Measurements from ENCODE around the gene MKX.

MKX gene

GRCh38 chr10:27745732-27746396 is at the start of gene MKX:
TSS of gene MKX (minus strand) at chr10:27745819. CDS start at chr10:27743415, 2,404 bp downstream.
- DNase-seq (ENCODE audit: insufficient read length, low spot score) (no peak), FAIRE-seq (no peak)

DNA sequence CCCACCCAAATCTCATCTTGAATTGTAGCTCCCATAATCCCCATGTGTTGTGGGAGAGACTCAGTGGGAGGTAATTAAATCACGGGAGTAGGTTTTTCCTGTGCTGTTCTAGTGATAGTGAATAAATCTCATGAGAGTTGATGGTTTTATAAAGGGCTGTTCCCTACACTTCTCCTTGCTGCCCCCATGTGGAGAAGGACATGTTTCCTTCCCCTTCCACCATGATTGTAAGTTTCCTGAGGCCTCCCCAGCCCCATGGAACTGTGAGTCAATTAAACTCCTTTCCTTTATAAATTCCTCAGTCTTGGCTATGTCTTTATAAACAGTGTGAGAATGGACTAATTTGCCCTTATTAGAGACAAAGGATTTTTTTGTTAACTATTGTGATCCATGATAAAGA is 48.5 kb upstream of the MKX start:
- FAIRE-seq: no peak
- DNase-seq (ENCODE audit: insufficient read length, low spot score): no peak

DNA sequence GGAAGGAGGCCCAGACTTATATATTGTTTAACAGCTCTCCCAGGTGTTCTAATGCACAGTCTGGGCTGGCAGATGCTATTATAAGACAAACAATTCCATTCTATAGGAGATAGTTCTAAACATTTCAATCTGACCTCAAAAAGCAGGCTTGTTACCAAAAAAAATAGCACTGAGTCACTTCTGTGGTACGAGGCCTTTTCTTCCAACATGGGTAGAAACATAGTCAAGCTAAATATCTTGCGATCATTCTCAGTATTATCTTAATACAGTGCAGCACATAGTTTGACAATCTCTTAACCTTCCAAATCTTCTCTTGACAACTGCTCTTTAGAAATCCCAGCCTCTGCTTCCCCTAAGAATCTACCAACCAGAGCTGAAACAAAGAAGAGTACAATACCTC is 46.6 kb upstream of the MKX start:
- DNase-seq (ENCODE audit: insufficient read length, low spot score): no peak
- FAIRE-seq: no peak

DNA sequence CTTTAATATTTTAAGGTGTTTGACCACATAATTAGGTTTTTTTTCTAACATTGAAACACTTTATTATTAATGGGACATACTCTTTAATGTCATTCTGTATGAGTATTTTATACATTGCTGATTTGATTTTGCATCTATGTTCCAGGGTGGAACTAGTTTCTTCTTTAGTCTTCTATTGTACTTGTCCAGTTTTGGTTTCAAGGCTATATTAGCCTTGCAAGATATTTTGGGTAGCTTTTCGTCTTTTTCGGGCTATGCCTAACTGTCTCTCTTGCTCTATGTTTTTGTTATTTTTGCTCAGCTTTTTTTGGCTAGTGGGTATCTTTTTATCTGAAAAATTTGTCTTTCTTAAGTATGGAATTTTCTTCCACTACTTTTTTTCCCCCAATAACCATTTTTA is 38.7 kb upstream of the MKX start:
- no peak for FAIRE-seq
- no peak for DNase-seq (ENCODE audit: insufficient read length, low spot score)

- DNase-seq (ENCODE audit: insufficient read length, low spot score) (no peak), FAIRE-seq (no peak)
Observed at GRCh38 chr10:27783660-27784059, 38.0 kb upstream of the MKX start.

DNA sequence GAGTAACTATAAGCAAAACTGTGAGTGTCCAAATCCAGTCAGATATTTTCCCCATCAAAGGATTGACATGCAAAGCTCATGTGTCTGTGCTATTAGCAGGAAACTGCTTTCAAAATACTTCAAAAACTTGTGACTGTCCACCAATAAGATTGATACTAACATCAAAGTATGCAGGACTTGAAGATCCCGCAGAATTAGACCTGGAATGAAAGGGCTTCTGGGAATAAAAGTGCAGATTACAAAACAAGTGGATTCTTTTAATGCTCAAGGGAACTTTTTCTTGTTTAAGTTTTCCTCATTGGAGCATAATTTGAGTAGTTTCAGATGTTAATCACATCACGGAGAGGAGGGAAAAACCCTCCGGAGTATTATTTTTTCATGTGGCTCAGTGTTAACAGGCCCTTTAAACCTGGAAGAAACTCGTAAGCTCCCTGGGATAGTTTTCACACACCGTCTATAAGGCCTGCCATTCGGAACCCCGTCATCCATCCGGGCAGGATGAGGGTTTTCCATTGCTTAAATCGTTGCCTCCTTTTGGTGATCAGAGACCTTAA is 33.9 kb upstream of the MKX start:
- DNase-seq (ENCODE audit: insufficient read length, low spot score): no peak
- no peak for FAIRE-seq

DNA sequence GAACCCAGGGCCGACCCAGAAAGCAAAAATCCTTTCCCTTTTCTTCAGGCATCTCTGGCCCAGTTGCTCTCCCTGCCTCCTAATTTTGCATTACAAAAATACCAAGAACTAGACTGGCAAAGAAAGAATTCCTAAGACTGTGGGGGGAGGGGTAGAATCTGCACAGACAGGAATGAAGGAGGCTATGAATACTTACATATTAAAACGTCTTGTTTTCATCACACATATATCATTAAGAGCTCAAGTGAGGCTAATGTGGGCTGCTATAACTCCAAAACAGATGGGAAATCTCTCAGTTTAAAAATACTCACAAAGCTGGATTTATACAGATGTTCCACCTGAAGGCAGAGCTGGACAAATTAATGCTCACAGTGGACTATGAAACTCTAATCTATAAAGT is 29.2 kb upstream of the MKX start:
- DNase-seq (ENCODE audit: insufficient read length, low spot score) (no peak), FAIRE-seq (no peak)

DNA sequence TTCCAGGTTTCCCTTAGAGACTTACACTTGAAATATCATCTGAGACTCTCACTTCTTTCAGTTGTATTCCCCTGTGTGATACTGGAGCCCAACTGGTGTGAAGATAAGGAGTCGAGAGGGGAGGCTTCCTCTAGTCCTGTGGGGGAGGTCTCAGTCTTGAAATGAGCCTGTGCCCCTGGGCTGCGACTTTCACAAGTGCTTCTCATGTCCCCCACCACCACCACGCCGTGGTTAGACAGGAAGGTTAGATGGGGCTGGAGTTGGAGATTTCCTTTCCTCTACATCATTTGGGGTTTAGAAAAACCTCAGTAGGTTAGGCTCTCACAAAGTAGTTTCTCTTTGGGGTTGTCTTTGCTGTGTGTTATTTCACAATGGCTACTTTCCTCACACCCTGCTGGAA is 25.6 kb upstream of the MKX start:
- FAIRE-seq: no peak

DNA sequence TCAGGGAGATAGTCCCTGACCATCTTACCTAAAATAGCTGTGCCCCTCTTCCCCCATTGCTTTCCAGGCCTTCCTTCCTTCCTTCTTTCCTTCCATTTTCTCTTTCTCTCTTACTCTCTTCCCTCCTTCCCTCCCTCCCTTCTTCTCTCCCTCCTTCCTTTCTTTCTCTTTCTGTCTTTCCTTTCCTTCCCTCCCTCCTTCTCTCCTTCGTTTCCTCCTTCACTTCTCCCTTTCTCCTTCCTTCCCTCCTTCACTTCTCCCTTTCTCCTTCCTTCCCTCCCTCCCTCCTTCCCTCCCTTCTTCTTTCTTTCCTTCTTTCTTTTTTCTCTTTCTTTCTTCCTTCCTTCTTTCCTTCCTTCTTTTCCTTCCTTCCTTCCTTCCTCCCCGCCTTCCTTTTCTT is 24.6 kb upstream of the MKX start:
- FAIRE-seq: no peak
- no peak for DNase-seq (ENCODE audit: insufficient read length, low spot score)

More for the DNA sequence above, 25.6 kb upstream of the MKX start:
- no peak for DNase-seq (ENCODE audit: insufficient read length, low spot score)

GRCh38 chr10:27760867-27761266 is 15.2 kb upstream of the MKX start:
- no peak for DNase-seq (ENCODE audit: insufficient read length, low spot score)
- FAIRE-seq: no peak

- FAIRE-seq: no peak
- DNase-seq (ENCODE audit: insufficient read length, low spot score): no peak
Observed at GRCh38 chr10:27759483-27760272, 14.1 kb upstream of the MKX start.

DNA sequence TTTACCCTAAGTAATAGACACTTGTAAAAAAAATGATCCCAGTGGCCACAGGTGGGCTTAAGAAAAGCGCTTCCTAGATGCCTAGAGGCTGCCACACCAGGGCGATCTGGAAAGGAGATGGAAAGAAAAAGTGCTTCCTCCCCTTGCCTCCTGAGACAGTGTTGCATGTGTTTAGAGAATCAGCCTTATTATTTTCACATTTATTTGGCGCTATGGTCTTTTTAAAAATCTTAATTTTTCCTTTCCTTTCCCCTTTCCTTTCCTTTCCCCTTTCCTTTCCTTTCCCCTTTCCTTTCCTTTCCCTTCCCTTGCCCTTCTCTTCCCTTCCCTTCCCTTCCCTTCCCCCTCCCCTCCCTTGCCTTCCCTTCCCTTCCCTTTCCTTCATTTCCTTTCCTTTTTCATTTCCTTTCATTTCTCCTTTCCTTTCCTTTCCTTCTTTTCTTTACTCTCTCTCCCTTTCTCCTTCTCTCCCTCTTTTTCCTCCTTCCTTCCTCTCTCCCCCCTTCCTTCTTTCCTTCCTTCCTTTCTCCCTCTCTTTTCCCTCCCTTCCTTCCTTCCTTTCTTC is 7.1 kb upstream of the MKX start:
- no peak for FAIRE-seq
- DNase-seq (ENCODE audit: insufficient read length, low spot score): no peak

GRCh38 chr10:27748601-27749000 is 3.0 kb upstream of the MKX start:
- DNase-seq (ENCODE audit: insufficient read length, low spot score) (no peak), FAIRE-seq (no peak)

GRCh38 chr10:27747096-27747451 is 1.5 kb upstream of the MKX start:
- FAIRE-seq (no peak), DNase-seq (ENCODE audit: insufficient read length, low spot score) (no peak)

- DNase-seq (ENCODE audit: insufficient read length, low spot score) (no peak), FAIRE-seq (no peak)
Observed at GRCh38 chr10:27746397-27747095, 927 bp upstream of the MKX start.

- FAIRE-seq (no peak), DNase-seq (ENCODE audit: insufficient read length, low spot score) (no peak)
Observed at GRCh38 chr10:27744802-27745731, 552 bp downstream of the MKX start.

DNA sequence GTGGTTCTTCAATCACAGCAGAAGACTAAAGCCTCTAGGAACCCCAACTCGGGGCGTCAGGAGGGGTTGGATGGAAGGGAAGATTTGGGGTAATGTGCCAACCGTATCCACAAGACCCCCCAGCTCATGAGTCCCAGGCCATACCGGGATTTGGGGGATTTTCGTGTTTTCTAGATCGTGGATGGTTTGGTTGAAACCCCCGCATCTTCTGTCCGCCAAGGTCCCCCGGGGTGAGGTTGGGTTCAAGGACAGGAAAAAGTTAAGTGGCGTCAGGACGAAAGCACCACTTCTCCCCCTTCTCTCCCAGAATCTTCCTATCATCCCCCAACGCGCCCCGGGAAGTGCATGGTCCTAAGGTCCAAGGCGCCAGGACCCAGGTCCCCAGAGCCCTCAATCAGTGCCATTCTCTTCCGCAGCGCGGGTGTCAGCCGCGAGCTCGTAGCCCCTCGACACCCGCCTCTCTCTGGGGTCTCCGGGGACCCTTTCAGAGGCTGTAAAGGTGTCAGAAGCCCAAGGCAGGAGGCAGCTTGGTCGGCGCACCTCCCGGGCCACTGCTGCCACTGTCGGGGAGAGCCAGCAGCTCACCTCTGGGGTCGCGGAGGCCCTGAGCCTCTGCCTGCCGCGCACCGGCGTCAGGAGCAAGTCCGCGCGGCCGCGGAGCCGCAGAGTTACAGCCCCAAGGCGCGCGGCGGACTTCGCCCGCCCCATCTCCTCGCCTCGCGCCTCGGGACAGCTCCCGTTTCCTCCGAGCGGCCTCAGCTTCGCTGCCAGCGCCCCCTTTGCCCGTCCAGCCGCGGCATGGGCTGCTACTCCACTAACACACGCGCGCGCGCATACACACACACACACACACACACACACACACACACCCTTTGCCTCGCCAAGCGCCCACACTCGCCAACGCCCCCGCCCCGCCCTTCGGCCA is 1.5 kb downstream of the MKX start:
- FAIRE-seq (no peak), DNase-seq (ENCODE audit: insufficient read length, low spot score) (no peak)

DNA sequence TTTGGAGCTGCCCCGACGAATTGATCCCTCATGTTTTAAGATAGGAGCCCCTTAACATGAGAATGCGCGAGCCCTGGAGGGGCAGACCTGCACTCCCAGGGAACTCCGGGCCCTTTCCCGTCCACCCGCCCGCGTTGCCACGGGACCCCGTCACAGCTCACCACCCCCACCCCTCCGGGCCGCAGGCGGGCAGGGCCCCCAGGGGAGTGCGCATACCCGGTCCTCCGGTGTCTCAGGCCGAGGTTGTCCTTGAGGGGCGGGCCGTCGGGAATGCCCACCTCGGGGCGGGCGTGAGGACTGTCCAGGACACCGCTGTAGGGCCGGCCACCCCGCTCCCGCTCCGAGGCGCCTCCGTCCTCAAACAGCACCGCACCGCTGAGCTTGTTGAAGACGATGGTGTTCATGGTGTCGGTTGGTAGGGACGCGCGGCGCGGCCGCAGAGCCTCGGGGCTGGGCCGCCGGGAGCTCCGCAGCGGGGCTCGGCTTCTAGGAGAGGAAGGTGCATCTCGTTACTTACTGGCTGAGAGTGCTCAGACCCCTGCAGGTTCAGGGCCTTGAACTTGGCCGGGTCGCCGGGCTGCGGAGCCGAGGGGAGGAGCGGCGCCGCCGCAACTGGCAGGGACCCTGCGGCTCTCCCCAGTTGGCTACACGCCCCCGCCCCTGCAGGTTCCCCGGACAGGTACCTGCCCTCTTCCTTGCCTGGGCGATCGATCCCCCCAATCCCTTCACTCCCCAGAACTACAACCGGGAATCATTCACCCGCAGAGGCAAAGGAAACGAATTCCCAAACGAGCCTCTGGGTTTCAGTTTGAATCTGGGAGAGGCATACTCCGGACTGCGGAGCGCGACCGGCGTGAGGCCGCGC is 2.4 kb downstream of the MKX start:
- FAIRE-seq (no peak), DNase-seq (ENCODE audit: insufficient read length, low spot score) (no peak)
